Central memory CD8-positive, alpha-beta T cell (primary cell): ENCODE measurements around the gene CLIP2.
A peak's percentile ranks its signal among the peaks of the same experiment; 100 is the strongest.
"Not testable (repeated sequence)": the region's sequence is repeated elsewhere in the genome, so short reads cannot be mapped to it uniquely, and the experiment has no call there.

Experiments
- ATAC-seq: fragments of 150-1000 bp; cut with Tn5 transposase; replicated peaks from 2 replicates; pipeline ENCODE4 v1.10.0; 2022; ENCODE audit warnings: mild to moderate bottlenecking, moderate FRiP score, moderate number of reproducible peaks; ENCODE audit not compliant: poor library complexity, severe bottlenecking; ENCODE audit errors: extremely low read depth
- DNase-seq, 2 donors: peaks; one replicate each; pipeline ENCODE4 v3.0.0; 2021; ENCODE audit warnings: low spot score in 2 of 2
- H3K27ac Mint-ChIP-seq: one replicate; pipeline ENCODE4 v1.8.0; 2022; ENCODE audit warnings: low read depth, mild to moderate bottlenecking, moderate library complexity, mixed read lengths
- H3K27me3 Mint-ChIP-seq: one replicate; pipeline ENCODE4 v1.8.0; 2022; ENCODE audit warnings: mixed read lengths
- H3K36me3 Mint-ChIP-seq: one replicate; pipeline ENCODE4 v1.8.0; 2022; ENCODE audit warnings: mild to moderate bottlenecking, moderate library complexity, mixed read lengths; ENCODE audit not compliant: insufficient read depth
- H3K4me1 Mint-ChIP-seq: one replicate; pipeline ENCODE4 v1.8.0; 2022; ENCODE audit warnings: mixed read lengths
- H3K4me3 Mint-ChIP-seq: one replicate; pipeline ENCODE4 v1.8.0; 2022; ENCODE audit warnings: mild to moderate bottlenecking, moderate library complexity, mixed read lengths
- H3K9me3 Mint-ChIP-seq: one replicate; pipeline ENCODE4 v1.8.0; 2022; ENCODE audit warnings: mixed read lengths

The CLIP2 gene

GRCh38 chr7:74401137-74401859, 112.1 kb downstream of the CLIP2 start:
- no peaks in the 10 kb centered on the region for H3K4me1 Mint-ChIP-seq

DNA sequence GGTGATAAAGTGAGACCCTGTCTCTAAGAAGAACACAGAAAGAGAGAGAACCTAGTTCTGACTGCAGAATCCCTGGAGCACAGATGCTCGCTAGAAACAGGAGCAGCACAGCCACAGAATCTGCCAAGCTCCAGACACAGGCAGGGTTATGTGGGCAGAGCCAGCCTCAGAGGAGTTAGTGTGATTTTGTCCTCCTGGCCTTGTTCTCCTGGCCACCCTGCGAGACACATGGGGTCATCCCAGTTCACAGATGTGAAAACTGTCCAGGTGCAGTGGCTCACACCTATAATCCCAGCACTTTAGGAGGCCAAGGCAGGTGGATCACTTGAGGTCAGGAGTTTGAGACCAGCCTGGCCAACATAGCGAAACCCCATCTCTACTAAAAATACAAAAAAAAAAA, 113.5 kb downstream of the CLIP2 start:
- H3K36me3 Mint-ChIP-seq, H3K27me3 Mint-ChIP-seq, H3K27ac Mint-ChIP-seq, DNase-seq, ATAC-seq, H3K9me3 Mint-ChIP-seq, H3K4me1 Mint-ChIP-seq, H3K4me3 Mint-ChIP-seq: not testable (repeated sequence)

More at GRCh38 chr7:74401137-74401859, 112.1 kb downstream of the CLIP2 start:
- DNase-seq (peak; percentile 49 to 71), ATAC-seq (peak; percentile 43)
- no peaks in the 10 kb centered on the region for H3K9me3 Mint-ChIP-seq
- peaks cover 4% of the 10 kb centered on the region for H3K36me3 Mint-ChIP-seq
- H3K27ac Mint-ChIP-seq, result no peak overlapping the region
- H3K27me3 Mint-ChIP-seq, result no peaks in the 10 kb centered on the region
- no peak overlapping the region for H3K4me3 Mint-ChIP-seq

DNA sequence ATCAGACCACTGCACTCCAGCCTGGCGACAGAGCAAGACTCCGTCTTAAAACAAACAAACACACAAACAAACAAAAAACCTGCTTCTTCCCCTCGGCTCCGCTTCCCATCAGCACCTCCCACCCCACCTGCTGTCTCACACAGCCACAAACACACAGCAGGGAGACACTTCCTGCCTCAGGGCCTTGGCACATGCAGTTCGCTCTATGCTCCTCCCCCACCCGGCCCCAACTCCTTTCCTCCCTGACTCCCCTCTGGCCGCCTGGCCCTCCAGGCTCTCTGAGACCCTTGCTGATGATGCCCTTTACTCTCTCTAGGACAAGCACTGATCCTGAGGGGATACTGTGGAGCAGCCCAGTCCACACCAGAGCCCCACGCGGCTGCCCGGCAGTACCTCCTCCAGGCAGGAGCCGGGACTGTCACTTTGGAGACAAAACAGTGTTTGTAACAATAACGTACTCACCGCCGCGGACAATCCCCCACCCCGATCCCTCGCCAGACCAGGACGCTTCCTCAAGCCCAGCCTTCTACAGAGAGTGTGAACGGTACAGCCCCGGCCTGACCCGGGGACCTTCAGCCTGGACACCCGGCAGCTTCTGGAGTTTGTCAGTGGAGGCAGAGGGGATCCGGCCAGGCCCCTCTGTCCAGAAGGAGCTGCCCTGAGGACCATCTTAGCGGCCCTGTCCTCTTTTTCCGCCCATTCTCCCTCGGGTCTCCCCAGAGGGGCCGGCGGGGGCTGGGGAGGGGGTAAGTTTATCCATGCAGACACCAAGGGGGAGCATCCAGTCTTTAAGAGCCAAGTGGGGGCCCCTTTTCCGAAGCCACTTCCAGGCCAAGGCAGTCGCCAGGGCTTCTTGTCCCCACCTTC, 114.5 kb downstream of the CLIP2 start:
- Mint-ChIP-seq H3K4me1 (no peaks in the 10 kb centered on the region), H3K9me3 (no peaks in the 10 kb centered on the region), H3K4me3 (no peak overlapping the region), H3K27ac (no peak overlapping the region), H3K36me3 (peaks cover 1% of the 10 kb centered on the region), H3K27me3 (no peaks in the 10 kb centered on the region)
- no peak for DNase-seq
- ATAC-seq, result no peak

DNA sequence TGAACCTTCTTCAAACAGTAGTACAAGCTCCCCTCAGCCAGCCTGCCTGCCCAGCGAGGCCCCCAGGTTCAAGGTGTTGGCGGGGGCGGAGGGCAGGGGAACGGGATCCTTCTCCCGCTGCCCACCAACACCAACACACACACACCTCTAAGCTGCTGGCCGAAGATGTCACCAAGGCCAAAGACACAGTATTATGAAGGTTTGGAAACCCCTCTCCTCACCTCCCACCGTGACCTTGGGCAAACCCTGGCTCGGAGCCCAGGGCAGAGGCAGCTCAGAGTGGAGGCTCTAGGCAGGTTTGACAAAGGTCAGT, 115.1 kb downstream of the CLIP2 start:
- DNase-seq (no peak), ATAC-seq (no peak)
- Mint-ChIP-seq H3K4me3 (no peak overlapping the region), H3K9me3 (no peaks in the 10 kb centered on the region), H3K4me1 (no peaks in the 10 kb centered on the region), H3K27ac (no peak overlapping the region), H3K27me3 (no peaks in the 10 kb centered on the region), H3K36me3 (peaks cover 1% of the 10 kb centered on the region)

GRCh38 chr7:74404741-74405140, 115.5 kb downstream of the CLIP2 start:
- Mint-ChIP-seq H3K4me1 (no peaks in the 10 kb centered on the region), H3K36me3 (peaks cover 1% of the 10 kb centered on the region)
- no peak for ATAC-seq

DNA sequence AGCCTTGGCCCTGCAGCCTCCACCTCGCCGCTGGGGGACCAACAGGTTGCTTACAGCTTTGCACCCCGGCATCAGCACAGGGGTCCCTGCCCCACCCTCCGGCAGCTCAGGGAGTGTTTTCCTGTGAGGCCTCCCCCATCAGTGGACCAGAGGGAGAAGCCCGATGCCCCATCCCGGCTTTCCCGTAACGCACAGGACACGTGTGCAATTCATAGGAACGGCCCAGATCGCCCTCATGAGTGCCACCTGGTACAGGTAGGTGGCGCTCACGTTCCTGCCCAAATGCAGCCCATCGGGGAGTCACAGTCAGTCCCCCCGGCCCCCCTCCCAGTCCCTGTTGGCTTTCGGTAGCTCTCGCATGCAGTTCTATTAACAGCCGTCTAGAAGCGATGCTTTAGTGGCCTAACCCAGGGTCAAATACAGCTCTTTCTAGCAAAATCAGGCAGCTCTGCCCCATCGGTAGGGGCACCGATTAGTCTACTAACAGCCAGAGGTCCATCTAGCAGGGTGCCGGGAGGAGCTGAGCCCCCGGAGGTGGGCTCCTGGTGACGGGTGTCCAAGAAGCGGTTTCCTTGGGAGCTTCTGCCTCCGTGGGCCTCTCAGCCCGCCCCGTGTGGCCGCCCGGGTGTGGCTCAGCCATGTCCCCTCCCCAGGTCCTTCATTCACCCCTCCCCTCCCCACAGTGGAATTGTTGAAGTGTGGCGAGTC, 116.1 kb downstream of the CLIP2 start:
- Mint-ChIP-seq H3K36me3 (peaks cover 1% of the 10 kb centered on the region), H3K9me3 (no peaks in the 10 kb centered on the region), H3K27ac (no peak overlapping the region), H3K4me1 (no peaks in the 10 kb centered on the region), H3K27me3 (no peaks in the 10 kb centered on the region), H3K4me3 (no peak overlapping the region)
- ATAC-seq (no peak), DNase-seq (no peak)

More at GRCh38 chr7:74404741-74405140, 115.5 kb downstream of the CLIP2 start:
- DNase-seq, result no peak
- Mint-ChIP-seq H3K4me3 (no peak overlapping the region), H3K27ac (no peak overlapping the region), H3K27me3 (no peaks in the 10 kb centered on the region), H3K9me3 (no peaks in the 10 kb centered on the region)

DNA sequence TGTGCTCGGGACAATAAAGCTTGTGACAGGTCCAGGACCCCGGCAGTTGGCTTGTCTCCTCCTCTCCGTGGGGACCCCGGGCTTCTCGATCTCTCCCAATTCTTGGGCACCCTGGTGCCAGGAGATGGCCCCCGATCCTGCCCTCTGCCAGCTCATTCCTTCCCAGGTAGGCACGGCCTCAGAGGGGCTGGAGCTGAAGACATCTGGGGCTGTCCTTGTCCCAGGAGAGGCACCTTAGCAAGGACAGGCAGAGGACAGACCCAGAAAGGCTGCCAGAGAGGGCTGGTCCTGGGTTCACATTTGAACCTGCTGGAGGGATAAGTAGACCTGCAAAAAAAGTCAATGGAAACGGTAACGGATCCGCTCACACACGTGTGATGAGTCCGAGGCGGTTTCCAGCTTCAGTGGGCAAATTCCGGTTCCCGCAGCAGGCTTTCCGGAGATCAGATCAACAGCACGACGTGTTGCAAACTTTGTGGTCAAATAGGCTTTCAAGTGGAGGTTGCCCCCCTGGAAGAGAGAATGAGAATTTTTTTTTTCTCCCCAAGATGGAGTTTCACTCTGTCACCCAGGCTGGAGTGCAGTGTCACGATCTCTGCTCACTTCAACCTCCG, 116.8 kb downstream of the CLIP2 start:
- Mint-ChIP-seq H3K9me3 (no peaks in the 10 kb centered on the region), H3K36me3 (peaks cover 1% of the 10 kb centered on the region), H3K4me1 (no peaks in the 10 kb centered on the region), H3K27ac (no peak overlapping the region), H3K27me3 (no peaks in the 10 kb centered on the region), H3K4me3 (no peak overlapping the region)
- DNase-seq (no peak), ATAC-seq (no peak)

GRCh38 chr7:74407958-74408357, 118.8 kb downstream of the CLIP2 start:
- no peaks in the 10 kb centered on the region for H3K27me3 Mint-ChIP-seq
- H3K9me3 Mint-ChIP-seq, result no peaks in the 10 kb centered on the region
- no peaks in the 10 kb centered on the region for H3K4me1 Mint-ChIP-seq
- no peak for DNase-seq
- H3K36me3 Mint-ChIP-seq, result peaks cover 3% of the 10 kb centered on the region
- no peak overlapping the region for H3K4me3 Mint-ChIP-seq
- ATAC-seq, result no peak
- no peak overlapping the region for H3K27ac Mint-ChIP-seq

DNA sequence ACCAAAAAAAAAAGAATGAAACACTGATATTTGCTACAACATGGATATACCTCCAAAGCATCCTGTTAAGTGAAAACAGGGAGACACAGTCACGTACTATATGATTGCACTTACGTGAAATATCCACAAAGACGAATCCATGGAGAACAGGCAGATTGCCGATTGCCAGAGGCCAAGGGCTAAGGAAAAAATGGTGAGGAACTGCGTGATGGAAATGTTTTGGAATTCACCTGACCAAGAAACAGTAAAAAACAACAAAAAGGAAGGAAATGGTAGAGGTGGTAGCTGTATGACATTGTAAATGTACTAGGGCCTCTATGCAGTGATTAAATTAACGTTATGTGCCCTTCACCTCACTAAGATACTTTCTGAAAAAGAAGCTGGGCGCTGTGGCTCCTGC, 120.4 kb downstream of the CLIP2 start:
- no peaks in the 10 kb centered on the region for H3K27me3 Mint-ChIP-seq

DNA sequence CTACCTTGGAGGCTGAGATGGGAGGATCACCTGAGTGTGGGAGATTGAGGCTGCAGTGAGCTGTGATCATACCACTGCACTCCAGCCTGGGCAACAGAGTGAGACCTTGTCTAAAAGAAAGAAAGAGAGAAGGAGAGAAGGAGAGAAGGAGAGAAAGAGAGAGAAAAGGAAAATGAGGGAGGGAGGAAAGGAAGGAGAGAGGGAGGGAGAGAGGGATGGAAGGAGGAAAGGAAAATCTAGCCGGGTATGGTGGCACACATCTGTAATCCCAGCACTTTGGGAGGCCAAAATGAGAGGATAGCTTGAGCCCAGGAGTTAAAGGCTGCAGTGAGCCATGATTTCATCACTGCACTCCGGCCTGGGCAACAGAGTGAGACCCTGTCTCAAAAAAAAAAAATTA, 121.6 kb downstream of the CLIP2 start:
- DNase-seq (no peak), ATAC-seq (no peak)
- Mint-ChIP-seq H3K27me3 (no peaks in the 10 kb centered on the region), H3K27ac (no peak overlapping the region), H3K9me3 (no peaks in the 10 kb centered on the region), H3K4me3 (no peak overlapping the region), H3K4me1 (no peaks in the 10 kb centered on the region), H3K36me3 (peaks cover 2% of the 10 kb centered on the region)

More for the DNA sequence above, 120.4 kb downstream of the CLIP2 start:
- no peaks in the 10 kb centered on the region for H3K9me3 Mint-ChIP-seq
- H3K36me3 Mint-ChIP-seq, result peaks cover 3% of the 10 kb centered on the region
- H3K4me3 Mint-ChIP-seq, result no peak overlapping the region
- no peak for DNase-seq
- H3K4me1 Mint-ChIP-seq, result no peaks in the 10 kb centered on the region
- no peak for ATAC-seq
- H3K27ac Mint-ChIP-seq, result no peak overlapping the region

GRCh38 chr7:74411571-74411970, 122.4 kb downstream of the CLIP2 start:
- DNase-seq, H3K27ac Mint-ChIP-seq, H3K4me3 Mint-ChIP-seq, H3K4me1 Mint-ChIP-seq, H3K9me3 Mint-ChIP-seq, ATAC-seq, H3K36me3 Mint-ChIP-seq, H3K27me3 Mint-ChIP-seq: not testable (repeated sequence)

- no peaks in the 10 kb centered on the region for H3K4me1 Mint-ChIP-seq
- no peak for ATAC-seq
- no peaks in the 10 kb centered on the region for H3K27me3 Mint-ChIP-seq
- no peak overlapping the region for H3K27ac Mint-ChIP-seq
- H3K36me3 Mint-ChIP-seq, result peaks cover 2% of the 10 kb centered on the region
- H3K4me3 Mint-ChIP-seq, result no peak overlapping the region
- H3K9me3 Mint-ChIP-seq, result no peaks in the 10 kb centered on the region
- DNase-seq, result no peak
These were observed 122.8 kb downstream of the CLIP2 start for GRCh38 chr7:74412056-74412455.
